ENCODE data around the gene RDM1.
"Not testable (repeated sequence)": the region's sequence is repeated elsewhere in the genome, so short reads cannot be mapped to it uniquely, and the experiment has no call there.

RDM1 gene

DNA sequence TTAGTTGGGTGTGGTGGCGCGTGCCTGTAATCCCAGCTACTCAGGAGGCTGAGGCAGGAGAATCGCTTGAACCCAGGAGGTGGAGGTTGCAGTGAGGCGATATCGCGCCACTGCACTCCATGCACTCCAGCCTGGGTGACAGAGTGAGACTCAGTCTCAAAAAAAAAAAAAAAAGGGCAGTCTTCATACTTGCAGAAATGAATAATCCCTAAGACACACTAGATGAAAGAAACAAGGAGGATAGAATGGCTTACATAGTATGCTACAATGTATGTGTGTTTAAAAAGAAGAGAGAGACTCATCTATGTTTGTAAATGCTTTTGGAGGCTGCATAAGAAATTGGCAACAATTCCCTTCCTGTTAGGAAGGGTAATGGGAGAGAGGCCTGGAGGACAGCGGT lies 32.8 kb downstream of the RDM1 start:
- DNase-seq, result not testable (repeated sequence)

DNA sequence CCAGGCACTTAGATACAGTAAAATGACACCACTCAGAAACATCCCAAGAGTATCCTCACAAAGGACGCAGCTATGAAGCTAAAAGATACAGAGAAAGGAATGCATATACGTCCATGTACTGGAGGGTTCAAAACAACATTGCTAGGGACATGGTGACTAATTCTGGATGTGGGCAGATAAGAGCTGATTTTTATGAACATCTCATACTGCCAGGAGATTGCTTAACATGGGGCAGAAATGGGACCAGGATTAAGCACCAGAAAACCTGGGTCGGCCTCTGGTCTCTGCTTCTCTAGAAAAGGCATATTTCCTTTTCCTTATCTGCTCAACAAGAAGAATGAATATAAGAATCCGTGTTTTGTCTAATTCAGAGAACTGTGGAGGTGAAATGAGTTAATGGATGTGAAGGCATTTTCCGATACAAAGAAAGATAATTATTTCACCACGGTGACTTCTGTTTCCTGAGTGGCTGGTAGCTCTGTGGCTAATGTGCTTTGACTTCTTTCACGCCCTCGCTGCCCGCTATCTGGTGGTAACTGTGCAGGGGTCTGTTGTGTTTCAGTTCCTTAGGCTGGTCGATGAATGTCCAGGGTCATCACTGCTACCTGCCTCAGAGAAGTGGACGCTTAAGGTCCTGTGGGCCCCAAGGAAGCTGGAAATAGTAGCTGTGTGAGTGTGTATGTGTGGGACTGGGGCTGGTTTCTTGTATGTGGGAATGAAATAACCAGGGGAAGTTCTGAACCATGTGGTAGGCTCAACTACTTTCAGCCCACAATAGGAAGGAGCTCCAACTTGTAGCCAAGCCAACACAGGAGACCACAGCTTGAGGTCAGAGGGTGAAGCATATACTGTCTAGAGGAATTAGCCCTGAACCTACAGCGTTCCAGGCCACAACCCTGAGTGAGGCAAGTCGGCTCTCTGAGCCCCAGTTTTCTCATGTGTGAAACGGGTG lies 34.7 kb downstream of the RDM1 start:
- peak; percentile 79 for DNase-seq

DNA sequence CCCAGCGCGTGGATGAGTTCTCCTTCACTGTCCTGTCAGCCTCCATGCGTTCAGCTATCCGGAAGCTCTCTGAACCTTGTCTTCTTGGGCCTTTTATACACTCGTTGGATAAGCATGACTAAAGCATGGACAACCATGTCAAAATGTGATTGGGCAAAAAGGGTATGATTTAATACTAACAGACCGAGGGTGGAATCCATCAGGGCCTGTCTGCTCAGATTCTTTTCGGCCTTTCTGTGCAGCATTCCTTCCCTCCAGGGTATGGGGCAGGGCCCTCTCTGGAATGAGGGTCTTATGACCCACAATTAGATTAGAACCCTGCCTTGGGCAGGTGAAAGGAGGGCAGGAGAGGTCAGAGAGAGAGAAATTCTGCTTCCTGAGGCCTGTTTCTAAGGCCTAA lies 36.4 kb downstream of the RDM1 start:
- DNase-seq, result no peak

DNA sequence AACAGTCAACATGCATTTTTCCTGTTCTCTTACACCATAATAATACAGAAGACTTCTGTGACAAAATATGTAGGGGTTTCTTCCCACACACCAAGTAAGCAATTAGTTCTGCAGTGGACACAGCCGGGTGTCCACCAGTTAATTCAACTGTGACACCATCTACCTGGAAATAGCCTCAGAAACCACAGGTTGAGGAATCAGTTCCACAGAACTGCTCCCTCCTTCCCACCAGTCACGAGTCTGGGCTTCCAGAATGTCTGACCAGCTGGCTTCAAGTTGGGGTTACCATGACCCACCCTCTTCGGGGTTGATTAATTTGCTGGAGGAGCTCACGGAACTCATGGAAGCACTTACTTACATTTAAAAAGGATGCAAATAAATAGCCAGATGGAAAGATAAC lies 36.8 kb downstream of the RDM1 start:
- no peak for DNase-seq

DNA sequence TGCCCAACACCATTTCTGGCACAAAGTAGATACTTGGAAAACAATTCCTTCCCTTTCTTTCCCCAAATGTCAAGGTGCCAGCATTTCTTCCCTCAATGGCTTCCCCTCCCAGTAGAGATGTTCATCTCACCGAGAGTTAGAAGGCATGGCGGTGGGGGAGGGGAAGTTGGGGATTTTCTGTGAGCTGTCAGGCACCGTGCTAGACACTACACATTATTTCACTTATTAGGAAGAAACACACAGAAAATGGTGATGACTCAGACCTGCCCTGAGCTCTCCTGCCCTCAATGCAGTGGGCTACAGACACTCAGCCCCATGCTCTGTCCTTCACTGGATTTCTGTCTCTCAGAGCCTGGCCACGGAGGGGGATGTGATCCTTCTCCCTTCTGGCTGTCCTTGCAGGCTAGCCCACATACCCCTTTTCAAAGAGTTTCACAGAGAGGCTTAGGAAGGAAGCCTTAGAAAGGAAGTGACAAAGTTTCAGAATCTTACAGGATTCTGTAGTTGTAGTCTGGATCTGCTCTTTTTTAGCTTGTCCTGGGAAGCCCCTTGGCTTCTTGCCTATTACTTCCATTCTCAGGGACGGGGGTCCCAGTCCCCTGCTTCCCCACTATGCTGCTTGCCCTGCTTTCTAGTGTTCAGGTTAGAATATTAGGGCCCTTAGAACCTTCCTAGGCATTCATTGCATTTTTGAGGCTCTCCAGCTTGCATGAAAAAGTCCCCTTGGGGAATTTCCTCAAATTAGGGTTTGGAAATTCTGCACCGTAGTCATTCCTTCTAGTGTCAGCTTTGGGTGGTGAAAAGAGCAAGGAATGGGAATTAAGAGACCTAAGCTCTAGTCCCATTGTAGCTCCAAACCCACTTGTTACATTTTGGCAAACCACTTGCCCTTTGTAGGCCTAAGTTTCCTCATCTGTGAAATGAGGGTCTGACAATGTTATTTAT lies 38.2 kb downstream of the RDM1 start:
- no peak for DNase-seq

DNA sequence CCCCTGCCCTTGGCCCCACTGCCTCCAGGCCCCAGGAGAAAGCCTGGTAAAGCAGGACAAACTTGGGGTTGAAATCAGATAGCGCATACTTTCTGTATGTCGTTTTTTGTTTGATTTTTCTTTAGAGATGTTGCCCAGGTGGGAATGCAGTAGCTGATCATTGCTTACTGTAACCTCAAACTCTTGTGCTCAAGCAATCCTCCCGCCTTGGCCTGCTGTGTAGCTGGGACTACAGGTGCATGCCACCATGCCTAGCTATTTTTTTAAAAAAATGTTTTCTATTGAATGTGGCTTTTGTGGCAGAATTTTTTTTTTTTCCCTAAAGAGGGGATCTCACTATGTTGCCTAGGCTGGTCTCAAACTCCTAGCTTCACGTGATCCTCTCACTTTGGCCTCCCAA lies 39.3 kb downstream of the RDM1 start:
- no peak for DNase-seq

DNA sequence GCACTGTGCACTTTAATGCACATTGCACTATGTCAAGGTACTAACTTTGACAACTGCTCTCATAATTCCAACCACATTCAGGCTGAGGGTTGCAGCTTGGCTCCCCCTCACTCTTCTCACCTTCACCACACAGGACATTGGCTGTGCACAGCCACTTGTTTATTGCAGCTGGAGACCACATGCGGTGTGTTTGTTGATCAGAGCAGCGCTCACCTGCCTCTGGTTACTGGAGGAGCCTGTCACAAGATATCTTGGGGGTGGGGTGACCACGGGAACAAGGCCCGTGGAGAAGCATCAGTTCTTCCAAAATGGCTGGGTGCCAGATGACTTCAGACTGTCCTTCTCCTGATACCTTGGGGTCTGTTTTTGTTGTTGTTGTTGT lies 39.8 kb downstream of the RDM1 start:
- no peak for DNase-seq

DNA sequence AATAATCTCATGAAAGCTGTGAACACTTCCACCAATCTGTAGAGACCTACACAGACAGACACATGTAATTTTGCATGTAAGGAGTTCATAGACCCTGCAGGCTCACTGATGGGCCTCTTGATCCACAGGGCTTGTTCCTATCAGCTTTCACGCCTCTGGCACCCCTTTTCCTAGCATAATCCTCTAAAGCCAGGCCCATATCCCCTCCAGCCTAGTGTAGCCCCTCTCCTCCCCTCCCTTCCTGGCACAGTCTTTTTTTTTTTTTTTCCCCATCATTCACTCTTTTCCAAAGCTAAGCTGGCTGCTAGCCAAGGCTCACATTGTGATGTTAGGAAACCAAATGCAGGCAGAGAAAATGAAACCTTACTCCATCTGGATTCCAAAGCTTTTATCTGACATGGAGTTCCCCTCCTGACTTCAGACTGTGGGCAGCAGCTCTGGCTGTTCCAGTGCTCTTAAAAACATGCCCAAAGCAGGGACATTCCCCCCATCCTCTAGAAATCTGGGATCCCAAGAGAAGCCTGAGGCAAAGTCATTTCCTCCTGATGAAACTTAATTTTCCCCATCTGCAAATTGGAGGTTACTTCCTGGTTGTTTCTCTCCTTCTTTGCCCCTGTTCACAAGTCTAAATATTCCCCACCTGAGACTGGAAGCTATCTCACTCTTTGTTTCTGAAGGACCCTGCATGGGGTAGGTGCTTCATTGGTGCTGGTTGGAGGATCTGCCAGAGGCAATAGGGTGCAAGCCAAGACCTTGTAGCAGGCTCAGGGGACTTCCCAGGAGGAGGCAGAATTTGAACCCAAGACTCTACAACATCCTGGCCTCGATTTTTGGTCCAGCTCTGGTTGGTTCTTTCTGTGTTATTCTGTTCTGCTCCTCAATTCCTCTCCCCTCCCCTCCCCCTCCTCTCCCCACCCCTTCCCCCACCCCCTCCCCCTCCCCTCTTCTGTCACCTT lies 40.5 kb downstream of the RDM1 start:
- no peak for DNase-seq

DNA sequence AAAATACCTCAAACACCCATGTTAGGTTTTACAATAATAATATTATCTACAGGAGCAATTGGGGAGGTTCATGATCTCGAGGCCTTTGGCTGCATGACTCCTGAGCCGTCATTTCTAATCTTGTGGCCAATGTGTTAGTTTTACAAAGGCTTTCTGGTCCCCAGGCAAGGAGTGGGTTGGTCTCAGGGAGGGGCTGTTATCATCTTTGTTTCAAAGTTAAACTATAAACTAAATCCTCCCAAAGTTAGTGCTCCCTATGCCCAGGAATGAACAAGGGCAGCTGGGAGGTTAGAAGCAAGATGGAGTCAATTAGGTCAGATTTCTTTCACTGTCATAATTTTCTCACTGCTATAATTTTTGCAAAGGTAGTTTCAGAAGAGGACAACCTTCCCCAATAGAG lies 41.3 kb downstream of the RDM1 start:
- no peak for DNase-seq

DNA sequence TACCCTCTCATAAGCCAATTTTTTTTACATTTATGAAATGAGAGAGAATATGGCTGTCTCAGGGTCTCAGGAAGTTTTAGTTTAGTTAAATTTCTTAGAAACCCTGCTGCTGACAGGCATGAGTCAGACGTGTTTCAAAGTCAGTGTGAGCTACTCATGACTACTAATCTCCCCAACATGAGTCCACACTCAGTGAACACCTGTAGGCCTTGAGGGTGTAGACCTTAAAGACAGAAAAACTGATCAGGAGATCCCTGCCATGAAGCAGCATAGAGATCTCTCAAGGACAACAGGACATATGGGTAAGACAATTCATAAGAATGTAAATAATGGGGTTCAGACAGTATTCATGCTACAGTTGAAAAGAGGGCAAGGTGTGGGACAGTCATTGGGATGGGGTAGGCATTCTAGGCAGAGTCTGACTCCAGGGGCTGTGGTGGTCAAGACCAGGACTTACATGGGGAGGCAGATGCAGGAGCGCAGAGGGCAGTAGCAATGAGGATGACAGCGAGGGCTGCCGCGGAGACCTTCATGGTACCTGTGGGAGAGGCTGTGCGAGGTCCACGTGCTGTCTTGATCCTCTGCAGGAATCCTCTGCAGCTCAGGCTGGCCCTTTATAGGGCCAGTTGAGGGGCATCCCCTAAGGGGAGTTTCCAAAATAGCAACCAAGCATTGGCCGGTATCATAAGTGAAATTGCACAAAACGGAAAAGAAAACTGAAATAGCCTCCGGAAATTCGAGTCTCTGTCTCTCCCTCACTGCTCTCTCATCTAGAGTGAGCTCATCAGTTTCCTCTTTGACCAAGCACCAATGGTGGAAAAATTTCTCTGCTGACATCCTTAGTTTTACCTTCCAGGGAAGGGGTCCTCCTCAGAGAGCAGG lies 50.6 kb downstream of the RDM1 start, which contains the start of gene CCL5:
Gene CCL5, minus strand, starts transcription at position 588 of the 882 bp plus-strand sequence.
- no peak for DNase-seq

DNA sequence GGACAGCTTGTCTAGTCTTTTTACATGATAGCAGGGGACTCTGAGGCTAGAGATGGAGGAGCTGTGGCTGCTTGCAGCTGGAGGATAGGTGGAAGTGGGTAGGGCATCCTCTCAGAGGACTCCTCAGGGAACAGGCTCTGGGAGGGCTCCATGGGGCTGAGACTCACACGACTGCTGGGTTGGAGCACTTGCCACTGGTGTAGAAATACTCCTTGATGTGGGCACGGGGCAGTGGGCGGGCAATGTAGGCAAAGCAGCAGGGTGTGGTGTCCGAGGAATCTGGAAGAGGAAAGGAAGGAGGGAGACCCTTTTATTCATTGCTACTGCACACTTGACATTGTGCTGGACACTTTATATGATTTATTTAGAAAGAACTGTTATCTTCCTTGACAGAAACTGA lies 52.2 kb downstream of the RDM1 start:
- DNase-seq, result no peak

DNA sequence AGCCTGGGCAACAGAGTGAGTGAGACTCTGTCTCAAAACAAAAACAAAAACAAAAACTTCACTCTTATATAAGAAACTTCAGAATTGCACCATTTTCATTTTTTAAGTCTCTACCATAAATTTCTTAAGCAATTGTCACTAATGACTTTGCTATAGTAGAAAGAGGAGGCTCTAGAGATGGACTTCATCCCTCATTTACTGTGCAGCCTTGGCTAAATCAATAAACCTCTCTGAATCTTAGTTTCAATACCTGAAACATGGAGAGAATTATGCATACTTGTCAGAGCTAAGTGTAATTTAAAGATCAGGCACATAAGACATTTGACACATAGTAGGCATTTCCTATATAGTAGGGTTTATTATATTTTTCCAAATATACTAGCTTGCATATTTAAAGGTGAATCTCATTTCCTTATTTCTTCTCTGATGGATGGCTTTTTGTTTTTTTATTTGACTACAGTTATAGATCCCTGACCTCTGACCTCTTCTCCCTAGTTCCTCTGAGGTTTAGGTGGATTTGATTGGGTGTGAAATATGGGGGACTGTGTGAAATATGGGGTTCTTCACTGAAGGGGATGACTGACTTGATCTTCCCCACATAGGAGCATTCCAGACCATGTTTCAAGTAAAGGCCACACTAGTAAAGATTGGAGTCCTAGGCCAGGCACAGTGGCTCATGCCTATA lies 53.1 kb downstream of the RDM1 start:
- DNase-seq, result no peak

DNA sequence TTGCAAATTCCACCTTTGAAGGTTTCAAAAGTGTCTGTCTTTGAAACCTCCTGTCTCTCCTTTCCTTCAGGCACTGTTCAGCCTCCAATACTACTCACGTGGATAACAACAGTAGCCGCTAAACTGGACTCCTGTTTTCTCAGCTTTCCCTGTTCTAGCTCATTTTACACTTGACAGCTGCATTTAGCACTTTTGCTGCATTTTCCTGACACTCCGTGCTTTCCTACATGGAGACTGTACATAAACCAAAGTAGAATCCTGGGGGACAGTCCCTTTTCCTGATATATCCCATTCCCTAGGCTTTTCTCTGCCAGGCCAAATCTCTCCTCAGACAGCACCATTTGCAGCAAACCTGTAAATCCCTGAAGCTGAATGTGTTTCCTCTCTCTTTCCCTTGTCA lies 54.0 kb downstream of the RDM1 start:
- no peak for DNase-seq

DNA sequence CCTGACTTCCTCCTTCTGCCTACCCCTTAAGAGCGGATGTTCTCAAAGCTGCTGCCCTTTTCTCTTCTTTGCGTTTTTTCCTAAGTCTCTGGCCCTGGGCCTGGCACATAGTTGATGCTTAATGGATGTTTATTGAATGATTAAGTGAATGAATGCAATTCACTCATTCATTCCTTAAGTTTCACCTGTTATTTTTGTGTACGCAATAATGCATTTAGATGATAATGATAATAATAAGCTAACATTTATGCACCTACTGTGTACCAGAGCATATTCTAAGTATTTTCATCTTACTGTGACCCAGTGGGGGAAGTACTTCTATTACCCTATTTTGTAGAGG lies 54.8 kb downstream of the RDM1 start:
- DNase-seq, result no peak

DNA sequence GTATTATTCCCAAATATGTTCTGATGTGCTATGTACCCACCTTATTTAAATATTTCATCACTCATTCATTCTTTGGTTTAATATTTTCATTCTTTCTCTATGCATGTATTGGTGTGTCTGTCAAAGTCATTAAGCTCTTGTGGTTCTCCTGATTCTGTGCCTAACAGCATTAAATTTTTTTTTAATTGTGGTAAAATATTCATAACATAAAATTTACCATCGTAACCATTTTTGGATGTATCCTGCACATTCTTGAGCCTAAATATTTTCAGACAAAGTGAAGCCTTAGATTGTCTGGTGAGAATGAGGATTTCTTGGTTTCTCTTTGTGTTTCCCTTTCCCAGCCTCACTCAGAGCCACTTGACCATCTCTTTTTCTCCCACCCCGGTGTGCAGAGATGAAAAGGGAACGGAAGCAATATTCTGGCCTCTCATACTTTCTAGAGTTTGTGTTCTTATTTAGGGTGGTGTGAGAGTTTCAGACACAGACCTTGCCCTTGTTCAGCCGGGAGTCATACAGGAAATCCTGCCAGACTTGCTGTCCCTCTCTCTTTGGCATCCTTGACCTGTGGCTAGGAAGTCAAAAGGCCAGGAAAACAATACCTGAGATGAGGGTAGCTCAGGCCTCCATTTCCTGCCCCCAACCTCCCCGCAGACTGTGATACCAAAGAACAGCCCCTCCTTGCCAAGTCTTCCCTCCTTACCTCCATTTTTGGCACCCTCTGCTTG lies 55.3 kb downstream of the RDM1 start:
- DNase-seq, result no peak

DNA sequence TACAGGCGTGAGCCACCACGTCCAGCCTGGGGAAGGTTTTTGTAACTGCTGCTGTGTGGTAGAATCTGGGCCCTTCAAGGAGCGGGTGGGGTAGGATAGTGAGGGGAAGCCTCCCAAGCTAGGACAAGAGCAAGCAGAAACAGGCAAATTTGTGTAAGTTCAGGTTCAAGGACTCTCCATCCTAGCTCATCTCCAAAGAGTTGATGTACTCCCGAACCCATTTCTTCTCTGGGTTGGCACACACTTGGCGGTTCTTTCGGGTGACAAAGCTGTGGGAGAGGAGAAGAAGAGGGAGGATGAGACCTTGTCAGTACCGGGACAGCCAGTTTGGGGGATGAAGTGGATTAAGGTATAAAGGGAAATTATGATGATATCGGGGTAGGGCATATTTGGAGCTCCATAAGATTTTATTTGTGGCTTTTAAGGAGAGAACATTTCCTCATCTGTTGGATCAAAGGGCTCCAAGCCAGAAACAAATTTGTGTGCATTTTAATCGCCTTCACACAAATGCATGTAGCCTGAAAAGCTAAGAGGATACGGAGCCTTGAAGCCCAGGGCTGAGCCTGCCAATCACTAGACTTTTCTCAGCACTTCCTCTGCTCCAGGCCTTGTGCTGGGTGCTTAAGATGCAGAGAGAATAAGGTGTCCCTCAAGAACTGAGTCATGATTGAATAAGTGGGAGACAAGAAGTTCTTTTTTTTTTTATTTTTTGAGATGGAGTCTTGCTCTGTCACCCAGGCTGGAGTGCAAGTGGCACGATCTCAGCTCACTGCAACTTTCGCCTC lies 58.2 kb downstream of the RDM1 start:
- DNase-seq, result no peak

DNA sequence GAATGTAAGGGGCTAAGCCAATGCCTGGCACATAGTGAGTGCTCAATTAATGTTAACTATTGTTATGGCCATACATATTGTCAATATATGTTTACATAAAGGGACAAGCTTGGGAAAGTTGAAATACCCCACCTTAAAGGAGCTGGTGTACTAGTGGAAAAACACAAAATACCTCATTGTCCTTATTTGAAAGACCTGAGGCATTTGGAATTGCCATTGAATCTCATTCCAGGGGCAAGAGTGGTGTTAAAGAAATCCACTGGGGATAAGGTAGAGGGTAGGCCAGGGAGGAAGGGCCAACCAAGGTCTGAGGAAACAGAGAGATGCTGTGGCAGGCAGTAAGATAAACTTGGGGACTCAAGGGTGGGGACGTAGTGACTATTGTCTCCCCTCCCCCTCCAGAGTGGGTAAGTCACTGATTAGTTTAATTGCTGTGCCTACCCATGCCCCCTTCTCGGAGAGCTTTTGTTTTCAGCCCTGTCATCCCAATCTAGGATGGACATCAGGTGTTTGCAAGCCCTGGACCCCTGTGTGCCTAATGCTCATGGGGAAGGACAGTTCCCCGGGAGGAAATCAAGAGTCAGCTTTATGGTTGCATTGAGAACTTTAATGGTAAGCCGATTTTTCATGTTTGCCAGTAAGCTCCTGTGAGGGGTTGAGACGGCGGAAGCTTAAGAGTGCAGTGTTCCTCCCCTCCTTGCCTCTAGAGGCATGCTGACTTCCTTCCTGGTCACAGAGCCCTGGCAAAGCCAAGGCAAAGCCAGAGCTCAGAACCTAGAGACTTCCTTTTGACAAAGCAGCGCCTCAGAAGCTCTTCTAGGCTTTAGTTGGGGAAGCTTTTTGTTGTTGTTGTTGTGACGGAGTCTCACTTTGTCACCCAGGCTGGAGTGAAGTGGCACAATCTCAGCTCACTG lies 59.4 kb downstream of the RDM1 start:
- DNase-seq, result peak; percentile 72

DNA sequence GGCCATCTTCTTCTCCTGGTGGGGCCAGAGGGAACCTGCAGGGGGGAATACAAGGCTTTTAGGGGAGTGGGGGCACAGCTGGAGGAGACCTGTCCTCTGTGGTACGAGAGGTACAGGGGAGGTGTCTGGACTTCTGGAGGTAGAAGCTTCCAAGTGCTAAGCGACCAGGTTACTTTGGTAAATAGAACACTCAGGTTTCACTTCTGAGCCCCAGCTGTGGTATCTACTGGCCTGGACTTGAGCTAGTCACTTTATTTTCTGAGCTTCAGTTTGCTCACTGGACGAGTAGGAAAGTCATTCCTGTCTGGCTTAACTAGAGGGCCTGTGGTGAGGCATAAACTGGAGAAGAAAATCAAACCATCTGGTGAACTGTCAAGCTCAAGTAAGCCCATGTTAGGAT lies 61.8 kb downstream of the RDM1 start, which contains the start of gene HEATR9:
Gene HEATR9, minus strand, starts transcription at position 155 of the 400 bp plus-strand sequence. Its CDS starts 149 bp downstream, at position 6.
- no peak for DNase-seq
